NCI-H526 treated with DMSO at 0.1 percent for 48 hours (cell line): ENCODE measurements around the gene OR2A7.
"Not testable (repeated sequence)": the region's sequence is repeated elsewhere in the genome, so short reads cannot be mapped to it uniquely, and the experiment has no call there.

Experiments
- DNase-seq: peaks from one replicate; lab custom pipeline; 2025; lab: John Stamatoyannopoulos, UW

The OR2A7 gene

GRCh38 chr7:144252307-144252706, 12.3 kb downstream of the OR2A7 start:
- DNase-seq, result not testable (repeated sequence)

- DNase-seq, result not testable (repeated sequence)
Measured at GRCh38 chr7:144247674-144248330, 16.8 kb downstream of the OR2A7 start.

GRCh38 chr7:144246967-144247366, 17.6 kb downstream of the OR2A7 start:
- DNase-seq, result not testable (repeated sequence)

GRCh38 chr7:144245372-144245771, 19.2 kb downstream of the OR2A7 start:
- DNase-seq, result not testable (repeated sequence)

GRCh38 chr7:144239365-144239764, 25.2 kb downstream of the OR2A7 start, which contains the start of gene OR2A42:
Gene OR2A42, minus strand, starts transcription at chr7:144239605. Its CDS starts 6,762 bp downstream, at chr7:144232843.
- not testable (repeated sequence) for DNase-seq

- DNase-seq, result not testable (repeated sequence)
Measured at GRCh38 chr7:144238530-144239082, 26.0 kb downstream of the OR2A7 start.

- DNase-seq, result not testable (repeated sequence)
Measured at GRCh38 chr7:144233039-144233438, 31.6 kb downstream of the OR2A7 start.

- not testable (repeated sequence) for DNase-seq
Measured at GRCh38 chr7:144231027-144231426, 33.6 kb downstream of the OR2A7 start.

GRCh38 chr7:144228810-144229209, 35.8 kb downstream of the OR2A7 start:
- not testable (repeated sequence) for DNase-seq

GRCh38 chr7:144226866-144227265, 37.7 kb downstream of the OR2A7 start:
- not testable (repeated sequence) for DNase-seq

GRCh38 chr7:144223675-144224074, 40.9 kb downstream of the OR2A7 start:
- not testable (repeated sequence) for DNase-seq

- not testable (repeated sequence) for DNase-seq
Measured at GRCh38 chr7:144220531-144220930, 44.1 kb downstream of the OR2A7 start.

GRCh38 chr7:144219149-144219548, 45.4 kb downstream of the OR2A7 start:
- not testable (repeated sequence) for DNase-seq

- not testable (repeated sequence) for DNase-seq
Measured at GRCh38 chr7:144218581-144218980, 46.0 kb downstream of the OR2A7 start.

GRCh38 chr7:144217200-144217599, 47.4 kb downstream of the OR2A7 start:
- not testable (repeated sequence) for DNase-seq
